ENCODE data around the gene TRPM6.

The TRPM6 gene

GRCh38 chr9:74721696-74722660 lies 165.7 kb downstream of the TRPM6 start:
- no peak for DNase-seq (ENCODE audit: low spot score)

GRCh38 chr9:74719306-74719705 lies 168.4 kb downstream of the TRPM6 start:
- no peak for DNase-seq (ENCODE audit: low spot score)

DNA sequence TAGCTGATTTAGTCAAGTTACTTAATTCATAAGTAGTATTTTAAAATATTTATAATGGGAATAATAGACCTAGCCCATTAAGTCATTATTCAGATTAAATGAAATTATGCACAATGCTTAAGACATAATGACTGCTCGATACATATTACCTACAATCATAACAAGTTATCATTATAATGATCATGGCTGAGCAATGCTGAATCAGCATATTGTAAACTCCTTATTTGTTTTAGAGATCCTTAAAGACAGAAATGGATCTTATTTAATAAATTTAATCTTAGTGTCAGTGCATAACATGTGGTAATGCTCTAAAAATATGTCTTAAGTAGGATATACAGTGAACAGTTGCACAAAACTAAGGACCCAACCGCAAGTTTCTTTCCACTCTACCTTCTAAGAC lies 169.0 kb downstream of the TRPM6 start:
- DNase-seq (ENCODE audit: low spot score): no peak

DNA sequence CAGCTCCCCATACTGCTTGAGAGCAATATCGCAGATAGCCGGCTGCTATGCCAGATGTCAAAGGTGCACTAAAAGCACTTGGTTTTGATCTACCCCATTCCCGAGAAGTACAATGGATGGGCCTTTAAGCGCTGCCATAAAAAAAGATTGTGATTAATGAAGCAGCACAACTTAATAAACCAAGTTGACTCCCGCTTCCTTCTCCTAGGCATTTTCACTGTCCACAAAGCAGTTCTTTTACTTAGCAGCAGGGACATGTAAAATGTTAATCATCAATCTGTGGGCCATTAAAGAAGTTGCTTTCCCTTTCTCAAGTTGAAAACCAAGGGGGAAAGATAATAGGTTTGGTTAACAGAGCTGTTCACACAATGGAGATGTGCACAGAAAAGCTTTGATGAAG lies 176.4 kb downstream of the TRPM6 start:
- no peak for DNase-seq (ENCODE audit: low spot score)

DNA sequence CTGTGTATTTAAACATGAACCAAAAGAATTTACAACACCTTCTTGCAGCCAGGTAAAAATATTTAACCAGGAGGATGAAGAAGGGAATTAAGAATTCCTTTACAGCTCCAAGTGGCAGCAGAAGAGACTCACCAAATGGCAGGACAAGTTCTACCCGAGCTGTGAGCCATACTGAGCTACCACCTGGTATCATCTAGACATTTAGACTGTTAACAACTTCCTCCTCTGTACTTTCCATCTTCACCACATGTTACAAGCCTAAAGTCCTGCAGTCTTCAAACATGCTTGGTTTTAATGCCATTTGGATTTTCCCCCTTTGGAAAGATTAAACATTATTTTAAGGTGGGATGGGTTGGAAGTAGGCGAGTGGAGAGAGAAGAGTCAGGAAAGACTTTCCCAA lies 190.2 kb downstream of the TRPM6 start:
- no peak for DNase-seq (ENCODE audit: low spot score)

GRCh38 chr9:74696520-74696919 lies 191.2 kb downstream of the TRPM6 start:
- DNase-seq (ENCODE audit: low spot score): no peak

GRCh38 chr9:74691058-74691457 lies 196.7 kb downstream of the TRPM6 start:
- DNase-seq (ENCODE audit: low spot score): no peak

GRCh38 chr9:74683322-74683721 lies 204.4 kb downstream of the TRPM6 start:
- DNase-seq (ENCODE audit: low spot score): no peak

- no peak for DNase-seq (ENCODE audit: low spot score)
Measured at GRCh38 chr9:74681906-74682305, 205.8 kb downstream of the TRPM6 start.

DNA sequence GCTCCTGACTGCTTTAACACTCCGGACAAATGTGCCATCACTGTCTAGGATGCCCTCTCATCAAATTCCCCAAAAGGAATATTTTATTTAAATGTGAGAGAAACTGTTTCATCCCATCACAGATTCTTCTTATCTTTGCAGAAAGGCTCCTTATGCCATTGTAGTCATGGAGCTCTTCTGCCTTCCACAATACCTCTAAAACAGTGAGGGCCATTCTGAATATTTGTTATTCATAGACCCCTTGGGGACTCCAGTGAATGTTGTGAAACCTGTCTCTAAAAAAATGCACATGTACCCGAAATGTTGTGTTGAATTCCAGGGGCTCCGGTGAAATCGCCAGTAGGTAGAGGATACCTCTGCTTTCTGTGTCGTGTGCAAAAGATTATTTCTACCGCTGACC lies 213.6 kb downstream of the TRPM6 start:
- no peak for DNase-seq (ENCODE audit: low spot score)
